ENCODE data around the gene FBXW7. TPM values are rescaled to one million over a fixed set of nuclear protein-coding genes. Genes with fewer than 3 reads are reported as not detected.

FBXW7 gene
- total RNA-seq, 2 donors from 2014 or later, result 39.9 to 49.4 TPM

GRCh38 chr4:152277333-152277732, 258.6 kb downstream of the FBXW7 start:
- no peak for DNase-seq (ENCODE audit: low spot score)
- H3K9me3 ChIP-seq, result no peaks in the 10 kb centered on the region
- no peak for TF ChIP-seq CTCF (IDR thresholded peaks at IDR 0.05)
- H3K4me3 ChIP-seq, result no peak overlapping the region
- no peaks in the 10 kb centered on the region for H3K36me3 ChIP-seq
- H3K27ac ChIP-seq, result no peak overlapping the region
- no peaks in the 10 kb centered on the region for H3K27me3 ChIP-seq
- no peaks in the 10 kb centered on the region for H3K4me1 ChIP-seq

- no peaks in the 10 kb centered on the region for H3K4me1 ChIP-seq
- H3K9me3 ChIP-seq, result no peaks in the 10 kb centered on the region
- no peak overlapping the region for H3K4me3 ChIP-seq
- DNase-seq (ENCODE audit: low spot score), result no peak
- H3K36me3 ChIP-seq, result no peaks in the 10 kb centered on the region
- no peaks in the 10 kb centered on the region for H3K27me3 ChIP-seq
- no peak for TF ChIP-seq CTCF (IDR thresholded peaks at IDR 0.05)
- no peak overlapping the region for H3K27ac ChIP-seq
Measured at GRCh38 chr4:152273343-152273742, 262.5 kb downstream of the FBXW7 start.

Small RNAs within 50 kb of the gene (microRNA-seq; reads per million reads assigned to microRNA genes)
- 0 to 0.71 reads per million in 2 donors for gene MIR3140 (ENCODE audit: borderline number of aligned reads in 2 of 2, borderline replicate concordance in 1 of 2)

Other genes starting within 250 kb of the FBXW7 start
- 1 to 10 TPM; 1.4 to 2.0 TPM for gene TMEM154, start 143.9 kb upstream of the FBXW7 start, total RNA-seq
- gene TIGD4, start 243.6 kb upstream of the FBXW7 start, total RNA-seq, result under 1 TPM in 1 of 2 donors, not detected in 1; 0.28 TPM
- gene ARFIP1, start 243.9 kb upstream of the FBXW7 start, total RNA-seq, result 10 to 100 TPM; 10.9 to 12.4 TPM